Right renal cortex interstitium (tissue), 3 donors: ENCODE data around the gene NMNAT1. TPM values are rescaled to one million over a fixed set of nuclear protein-coding genes. Genes with fewer than 3 reads are reported as not detected.
"Not testable (repeated sequence)": the region's sequence is repeated elsewhere in the genome, so short reads cannot be mapped to it uniquely, and the experiment has no call there.

Experiments used
- DNase-seq, 3 donors: peaks; one replicate each; pipeline ENCODE4 v3.0.0-alpha.2; 2013; ENCODE audit warnings: low read depth in 3 of 3, low spot score in 2 of 3
- polyA plus RNA-seq, 3 donors: library from polyadenylated mRNA; unstranded; fragments of 120-200 nt; gene quantifications; one replicate each; pipeline ENCODE4 v1.2.1, GENCODE V29; 2013; ENCODE audit not compliant: insufficient read length in 3 of 3

NMNAT1 gene
- polyA plus RNA-seq, 3 donors: 23.0 to 24.0 (median 23.0) TPM

DNA sequence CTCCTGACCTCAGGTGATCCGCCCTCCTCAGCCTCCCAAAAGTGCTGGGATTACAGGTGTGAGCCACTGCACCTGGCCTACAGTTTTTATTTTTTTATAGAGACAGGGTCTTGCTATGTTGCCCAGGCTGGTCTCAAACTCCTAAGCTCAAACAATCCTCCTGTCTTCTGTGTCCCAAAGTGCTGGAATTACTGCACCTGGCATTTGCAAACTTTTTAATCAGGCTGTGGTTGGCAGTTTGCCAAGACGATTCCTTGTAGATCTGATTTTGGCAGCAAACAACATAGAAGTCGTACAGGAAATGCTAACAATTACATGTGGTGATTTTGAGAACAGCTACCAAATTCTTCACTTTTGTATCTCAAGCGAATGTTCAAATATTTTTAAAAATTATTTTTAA is 63.9 kb downstream of the NMNAT1 start:
- no peak for DNase-seq

DNA sequence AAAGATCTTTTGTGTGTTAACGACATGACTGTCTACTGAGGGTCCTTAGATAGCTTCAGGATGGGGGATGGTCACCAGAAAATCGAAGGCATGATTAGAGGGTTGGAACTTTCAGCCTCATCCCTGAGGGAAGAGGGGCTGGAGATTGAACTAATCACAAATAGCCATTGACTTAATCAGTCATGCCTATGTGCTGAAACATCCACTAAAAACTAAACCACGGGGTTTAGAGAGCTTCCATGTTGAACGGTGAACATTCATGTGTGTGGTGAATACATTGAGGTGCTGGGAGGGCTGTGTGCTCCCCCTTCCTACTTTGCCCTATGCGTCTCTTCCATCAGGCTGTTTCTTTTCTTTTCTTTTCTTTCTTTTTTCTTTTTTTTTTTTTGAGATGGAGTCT is 70.7 kb downstream of the NMNAT1 start:
- no peak for DNase-seq

DNA sequence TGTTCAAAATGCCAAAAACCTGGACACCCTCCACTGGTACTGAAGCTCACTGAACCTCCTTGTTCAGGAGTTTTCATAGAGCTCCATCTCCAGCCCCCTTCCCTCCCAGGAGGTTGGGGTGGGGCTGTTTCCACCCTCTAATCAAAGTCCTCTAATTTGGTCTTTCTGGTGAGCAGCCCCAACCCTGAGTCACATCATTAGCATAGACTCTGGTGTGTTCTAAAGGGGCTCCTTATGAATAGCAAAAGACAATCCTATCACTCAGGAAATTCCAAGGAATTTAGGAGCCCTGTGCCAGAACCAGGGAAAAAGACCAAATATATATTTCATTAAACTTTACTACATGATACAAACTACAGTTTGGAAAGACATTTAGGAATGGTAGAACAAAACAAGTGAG is 76.3 kb downstream of the NMNAT1 start:
- no peak for DNase-seq

DNA sequence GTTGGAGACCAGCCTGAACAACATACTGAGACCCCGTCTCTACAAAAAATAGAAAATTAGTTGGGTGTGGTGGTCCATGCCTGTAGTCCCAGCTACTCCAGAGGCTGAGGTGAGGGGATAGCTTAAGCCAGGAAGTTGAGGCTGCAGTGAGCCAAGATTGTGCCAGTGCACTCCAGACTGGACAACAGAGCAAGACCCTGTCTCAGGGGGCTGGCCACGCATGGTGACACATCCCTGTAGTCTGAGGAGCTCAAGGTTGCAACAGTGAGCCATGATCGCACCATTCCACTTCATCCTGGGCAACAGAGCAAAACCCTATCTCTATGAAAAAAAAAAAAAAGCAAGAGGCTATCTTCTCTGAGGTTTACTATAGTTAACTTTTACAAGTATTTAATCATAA is 76.8 kb downstream of the NMNAT1 start:
- no peak for DNase-seq

DNA sequence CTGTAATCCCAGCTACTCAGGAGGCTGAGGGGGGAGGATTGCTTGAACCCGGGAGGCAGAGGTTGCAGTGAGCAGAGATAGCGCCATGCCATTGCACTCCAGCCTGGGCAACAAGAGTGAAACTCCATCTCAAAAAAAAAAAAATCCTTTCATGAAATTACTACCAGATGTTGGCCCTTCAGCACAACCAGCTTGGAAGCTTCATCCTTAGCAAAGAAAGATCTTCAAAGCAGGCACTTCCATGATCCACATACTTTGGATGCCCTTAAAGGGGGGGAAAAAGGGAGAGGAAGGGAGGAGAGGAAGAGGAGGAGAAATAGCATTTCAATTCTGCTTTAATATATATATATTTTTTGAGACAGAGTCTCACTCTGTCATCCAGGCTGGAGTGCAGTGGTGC is 77.4 kb downstream of the NMNAT1 start:
- DNase-seq: not testable (repeated sequence)

DNA sequence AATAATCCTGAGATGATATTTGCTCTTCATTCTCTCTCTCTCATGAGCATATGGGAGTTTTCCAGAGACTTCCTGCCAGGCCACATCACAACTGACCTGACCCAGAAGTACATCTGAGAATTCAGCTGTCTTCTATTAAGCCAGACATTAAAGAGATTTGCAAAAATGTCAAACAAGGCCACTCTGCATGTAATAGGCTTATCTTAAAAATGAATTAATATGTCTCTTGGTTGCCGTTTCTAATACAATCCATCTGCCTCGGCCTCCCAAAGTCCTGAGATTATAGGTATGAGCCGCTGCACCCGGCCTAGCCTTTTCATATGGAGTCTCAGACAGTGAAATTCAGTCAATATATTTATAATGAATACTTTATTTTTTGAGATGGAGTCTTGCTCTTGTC is 78.7 kb downstream of the NMNAT1 start:
- DNase-seq: not testable (repeated sequence)

DNA sequence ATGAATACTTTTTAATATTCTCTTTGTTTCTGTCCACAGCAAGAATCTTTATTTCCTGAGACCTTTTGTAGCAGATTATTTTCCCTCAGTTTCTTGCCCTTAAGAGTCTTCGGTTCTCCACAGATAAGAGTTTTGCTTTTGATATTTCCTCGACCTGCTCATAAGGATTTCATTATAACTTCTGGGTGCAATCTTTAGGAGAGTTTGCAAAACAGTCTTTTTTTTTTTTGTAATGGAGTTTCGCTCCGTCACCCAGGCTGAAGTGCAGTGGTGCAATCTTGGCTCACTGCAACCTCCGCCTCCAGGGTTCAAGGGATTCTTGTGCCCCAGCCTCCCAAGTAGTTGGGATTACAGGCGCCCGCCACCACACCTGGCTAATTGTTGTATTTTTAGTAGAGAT is 79.4 kb downstream of the NMNAT1 start:
- DNase-seq: no peak

DNA sequence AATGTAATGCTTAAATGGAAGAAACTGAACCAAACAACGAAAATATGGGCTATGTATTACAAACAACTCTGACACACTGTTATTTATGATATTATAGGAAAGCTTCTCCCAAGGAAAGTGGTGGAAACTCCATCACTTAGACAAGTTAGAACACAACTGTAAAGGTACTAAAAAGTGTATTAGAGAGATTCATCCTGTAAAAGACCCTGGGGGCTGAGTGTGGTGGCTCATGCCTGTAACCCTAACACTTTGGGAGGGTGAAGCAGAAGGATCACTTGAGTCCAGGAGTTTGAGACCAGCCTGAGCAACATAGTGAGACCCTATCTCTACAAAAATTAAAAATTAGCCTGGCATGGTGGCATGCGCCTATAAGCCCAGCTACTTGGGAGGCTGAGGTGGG is 82.1 kb downstream of the NMNAT1 start:
- DNase-seq: no peak

DNA sequence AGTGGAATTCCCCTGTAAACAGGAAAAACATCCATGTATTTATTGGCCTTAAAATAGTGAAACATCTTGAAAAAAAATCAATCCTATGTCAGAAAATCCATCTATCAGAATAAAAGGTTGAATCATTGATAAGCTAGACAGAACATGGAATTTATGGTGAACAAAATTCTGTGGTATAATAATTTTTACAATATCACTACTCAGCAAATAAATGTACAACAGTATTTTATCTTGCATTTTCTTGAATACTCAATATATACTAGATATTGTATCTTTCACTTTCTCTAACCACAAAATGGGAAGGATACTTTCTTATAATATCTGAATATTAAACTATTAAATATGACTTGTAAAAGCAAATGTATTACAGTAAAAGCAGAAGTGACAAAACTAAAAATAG is 83.8 kb downstream of the NMNAT1 start:
- no peak for DNase-seq

DNA sequence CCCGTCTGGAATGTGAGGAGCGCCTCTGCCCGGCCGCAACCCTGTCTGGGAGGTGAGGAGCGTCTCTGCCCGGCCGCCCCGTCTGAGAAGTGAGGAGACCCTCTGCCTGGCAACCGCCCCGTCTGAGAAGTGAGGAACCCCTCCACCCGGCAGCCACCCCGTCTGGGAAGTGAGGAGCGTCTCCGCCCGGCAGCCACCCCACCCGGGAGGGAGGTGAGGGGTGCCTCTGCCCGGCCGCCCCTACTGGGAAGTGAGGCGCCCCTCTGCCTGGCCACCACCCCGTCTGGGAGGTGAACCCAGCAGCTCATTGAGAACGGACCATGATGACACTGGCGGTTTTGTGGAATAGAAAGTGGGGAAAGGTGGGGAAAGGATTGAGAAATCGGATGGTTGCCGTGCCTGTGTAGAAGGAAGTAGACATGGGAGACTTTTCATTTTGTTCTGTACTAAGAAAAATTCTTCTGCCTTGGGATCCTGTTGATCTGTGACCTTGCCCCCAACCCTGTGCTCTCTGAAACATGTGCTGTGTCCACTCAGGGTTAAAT is 85.8 kb downstream of the NMNAT1 start:
- not testable (repeated sequence) for DNase-seq

DNA sequence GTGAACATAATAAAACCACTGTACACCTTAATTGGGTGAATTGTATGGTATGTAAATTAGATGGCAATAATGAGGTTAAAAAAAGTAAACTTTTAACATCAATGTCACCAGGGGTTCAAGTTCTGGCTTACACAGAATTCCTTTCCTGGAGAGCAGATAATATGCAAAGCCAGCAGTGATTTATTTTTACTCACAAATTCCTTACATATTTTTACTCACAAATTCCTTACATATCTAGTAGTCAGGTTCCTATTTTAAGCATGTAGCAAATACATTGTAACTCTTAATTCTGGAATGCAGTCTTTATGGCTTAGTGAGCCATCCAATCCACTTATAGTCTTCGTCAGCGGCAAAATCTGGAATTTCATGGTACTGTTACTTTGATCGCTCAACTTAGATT is 88.2 kb downstream of the NMNAT1 start:
- no peak for DNase-seq

DNA sequence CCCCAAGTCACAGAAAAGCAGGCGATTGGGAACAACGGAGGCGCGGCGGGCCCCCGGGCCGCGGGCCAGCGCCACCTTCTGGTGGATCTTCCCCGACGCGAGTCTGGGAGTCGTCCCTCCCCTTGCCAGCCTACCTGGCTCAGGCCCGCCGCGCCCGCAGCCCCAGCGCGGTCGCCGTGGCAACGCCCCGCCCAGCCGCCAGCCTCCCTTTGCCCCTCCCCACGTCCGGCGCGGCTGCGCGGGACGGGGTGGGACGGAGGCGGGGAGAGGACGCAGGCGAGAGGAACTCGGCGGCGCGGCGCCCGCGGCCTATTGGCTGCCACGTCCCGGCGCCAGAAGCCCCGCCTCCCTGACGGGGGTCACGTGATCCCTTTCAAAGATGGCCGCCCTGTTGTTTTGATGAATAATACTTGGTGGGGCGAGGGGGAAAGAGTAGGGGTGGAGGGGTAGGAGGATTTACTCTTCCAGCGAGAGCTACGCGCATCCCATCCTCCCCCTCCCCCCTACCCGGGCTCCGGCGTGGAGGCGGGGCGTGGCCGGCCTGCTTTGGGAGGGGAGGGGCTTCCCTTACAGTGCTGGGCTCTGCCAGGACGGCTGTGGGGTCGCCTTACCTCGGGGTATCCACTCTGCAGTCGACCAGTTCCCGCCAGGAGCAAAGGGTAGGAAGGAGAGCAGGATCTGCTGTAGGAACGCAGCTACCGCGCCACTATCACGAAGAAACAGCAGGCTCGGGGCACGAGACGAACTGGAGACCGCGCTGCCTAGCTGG is 89.5 kb downstream of the NMNAT1 start, which contains the start of gene UBE4B:
Gene UBE4B (plus strand): TSS at position 369 of the 769 bp plus-strand sequence. CDS start 713 bp downstream, outside the sequence.
- peak; percentile 93 to 97 (median 96) for DNase-seq

DNA sequence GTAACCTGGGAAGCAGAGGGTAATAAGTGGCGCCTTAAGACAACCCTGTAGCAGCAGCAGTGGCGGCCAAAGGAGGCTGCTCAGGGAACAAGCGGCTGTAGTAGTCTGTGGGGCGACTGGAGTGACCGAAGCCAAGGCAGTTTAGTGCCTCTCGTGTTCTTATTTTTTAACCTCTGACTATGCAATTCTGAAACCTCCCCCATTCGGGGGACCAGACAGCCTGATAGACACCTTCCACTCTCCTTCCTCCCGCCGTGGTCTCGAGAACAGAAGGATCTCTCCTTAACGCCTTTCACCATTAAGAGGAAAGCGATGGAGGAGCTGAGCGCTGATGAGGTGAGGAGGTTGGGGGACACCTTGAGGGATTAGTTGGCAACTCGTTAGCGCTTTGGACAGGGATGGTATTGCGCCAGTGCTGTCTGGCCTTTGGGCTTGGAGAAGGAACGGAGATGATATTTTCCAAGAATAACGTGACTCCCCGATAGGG is 90.1 kb downstream of the NMNAT1 start:
- no peak for DNase-seq

Other genes with a start within 250 kb of the NMNAT1 start
- 100 to 1,000 TPM; 127 to 142 (median 137) TPM for gene CLSTN1, start 119.5 kb upstream of the NMNAT1 start, polyA plus RNA-seq
- gene CTNNBIP1, start 33.2 kb upstream of the NMNAT1 start, polyA plus RNA-seq: 10 to 100 TPM; 29.9 to 31.4 (median 30.9) TPM
- 10 to 100 TPM; 73.3 to 80.5 (median 75.9) TPM for gene LZIC, start 84 bp upstream of the NMNAT1 start, polyA plus RNA-seq
- 10 to 100 TPM; 29.2 to 33.2 (median 31.0) TPM for gene RBP7, start 53.8 kb downstream of the NMNAT1 start, polyA plus RNA-seq
- 10 to 100 TPM; 45.5 to 51.3 (median 49.9) TPM for gene UBE4B, start 89.5 kb downstream of the NMNAT1 start, polyA plus RNA-seq